ENCODE measurements around the gene CTNNA3.

DNA sequence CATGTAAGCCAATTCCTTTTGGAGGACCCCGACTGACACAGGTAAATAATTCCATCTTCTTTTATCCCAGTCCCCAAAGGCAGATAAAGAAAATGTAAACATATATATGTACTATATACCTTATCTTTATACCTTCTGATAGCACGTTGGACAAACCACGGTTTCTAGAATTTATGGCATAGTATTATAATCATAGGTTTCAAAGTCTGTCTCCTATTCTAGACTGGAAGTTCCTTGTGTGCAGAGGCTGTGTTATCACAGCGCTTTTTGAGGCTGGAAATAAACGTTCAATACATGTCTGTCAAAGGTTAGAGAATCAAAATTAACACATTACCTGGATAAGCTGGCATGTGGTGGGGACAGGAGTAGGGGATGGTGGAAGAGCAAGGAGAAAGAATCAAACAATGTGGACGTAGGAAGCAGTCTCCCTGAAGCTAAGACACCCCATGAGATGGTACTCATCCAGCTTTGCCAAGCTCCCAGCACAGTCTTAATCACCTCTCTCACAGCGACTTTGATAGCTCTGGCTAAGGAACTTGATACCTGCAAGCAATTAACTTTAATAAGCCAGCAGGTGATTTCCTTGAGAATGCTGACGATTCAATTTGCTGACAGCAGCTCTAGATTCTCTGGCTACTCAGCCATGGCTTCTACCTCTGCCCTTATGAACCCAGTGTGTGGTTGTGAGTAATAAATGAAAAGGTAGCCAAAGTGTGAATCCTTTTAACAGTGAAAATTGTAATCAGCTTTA, 978.6 kb downstream of the CTNNA3 start:
- TF ChIP-seq CTCF (IDR thresholded peaks at IDR 0.05) (no peak), POLR2A (IDR thresholded peaks at IDR 0.05) (no peak)
